UCSD-AML1 (cell line): ENCODE measurements around the gene MFAP5.
"Not testable (repeated sequence)": the region's sequence is repeated elsewhere in the genome, so short reads cannot be mapped to it uniquely, and the experiment has no call there.

ENCODE experiments used
- DNase-seq: peaks from one replicate; lab custom pipeline; 2025; ENCODE audit not compliant: unreplicated experiment; lab: John Stamatoyannopoulos, UW

MFAP5 gene

DNA sequence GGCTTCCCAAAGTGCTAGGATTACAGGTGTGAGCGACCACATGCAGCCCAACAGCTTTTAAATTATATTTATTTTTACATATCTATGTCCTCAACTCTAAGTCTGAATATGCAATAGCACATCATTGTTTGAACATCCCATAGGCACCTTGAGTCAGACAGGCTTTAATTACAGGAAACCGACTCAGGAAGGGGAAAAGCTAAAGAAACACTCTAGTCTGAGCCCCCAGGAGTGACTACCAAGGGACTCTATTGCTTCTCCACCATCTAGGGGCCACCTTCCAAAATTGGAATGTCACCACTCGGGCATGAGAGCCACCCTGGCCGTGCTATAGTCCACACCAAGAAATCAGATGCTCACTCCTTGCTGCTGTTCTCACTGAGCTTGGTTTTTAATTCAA lies 14.0 kb upstream of the MFAP5 start:
- DNase-seq, result no peak

DNA sequence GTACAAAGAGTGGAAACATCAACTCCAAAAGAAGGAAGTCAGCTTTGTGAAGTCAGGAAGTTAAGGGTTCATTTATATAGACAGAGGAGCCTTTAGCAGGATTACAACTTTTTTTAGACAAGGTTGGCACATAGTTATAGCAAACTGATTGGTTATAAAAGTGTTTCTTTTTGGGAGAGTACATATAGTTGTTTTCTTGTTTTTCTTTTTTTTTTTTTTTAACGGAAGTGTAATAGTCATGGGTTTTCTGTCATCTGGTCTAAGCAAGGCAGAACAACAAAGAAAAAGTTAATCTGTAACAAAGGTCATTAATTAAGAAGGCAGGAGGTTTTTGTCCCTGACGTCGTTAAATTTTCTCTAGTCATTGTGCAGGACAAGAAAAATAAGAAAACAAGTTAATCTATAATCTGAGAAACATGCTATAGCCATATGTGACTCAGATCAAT lies 13.0 kb upstream of the MFAP5 start:
- DNase-seq, result no peak

DNA sequence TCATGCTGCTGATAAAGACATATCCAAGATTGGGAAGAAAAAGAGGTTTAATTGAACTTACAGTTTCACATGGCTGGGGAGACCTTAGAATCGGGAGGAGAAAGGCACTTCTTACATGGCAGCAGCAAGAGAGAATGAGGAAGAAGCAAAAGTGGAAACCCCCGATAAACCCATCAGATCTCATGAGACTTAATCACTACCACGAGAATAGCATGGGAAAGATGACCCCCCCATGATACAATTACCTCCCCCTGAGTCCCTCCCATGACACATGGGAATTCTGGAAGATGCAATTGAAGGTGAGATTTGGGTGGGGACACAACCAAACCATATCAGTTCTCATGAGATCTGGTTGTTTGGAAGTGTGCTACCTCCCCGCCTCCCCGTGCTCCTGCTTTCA lies 9.8 kb upstream of the MFAP5 start:
- DNase-seq, result no peak

DNA sequence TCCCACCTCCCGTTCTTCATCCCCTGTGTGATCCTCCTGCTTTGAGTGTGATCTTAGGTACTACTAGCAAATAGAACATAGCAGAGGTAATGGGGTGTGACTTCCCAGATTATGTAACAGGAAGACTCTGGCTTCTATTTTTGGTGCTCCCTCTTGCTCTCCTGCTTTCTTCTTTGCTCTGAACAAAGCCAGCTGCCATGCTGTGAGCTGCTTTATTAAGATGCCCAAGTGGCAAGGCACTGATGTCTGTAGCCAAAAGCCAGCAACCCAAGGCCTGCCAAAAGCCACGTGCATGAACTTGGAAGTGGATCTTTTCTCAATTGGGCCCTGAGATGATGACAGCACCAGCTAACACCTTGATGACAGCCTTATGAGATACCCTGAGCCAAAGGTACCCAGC lies 5.8 kb upstream of the MFAP5 start:
- DNase-seq, result no peak

DNA sequence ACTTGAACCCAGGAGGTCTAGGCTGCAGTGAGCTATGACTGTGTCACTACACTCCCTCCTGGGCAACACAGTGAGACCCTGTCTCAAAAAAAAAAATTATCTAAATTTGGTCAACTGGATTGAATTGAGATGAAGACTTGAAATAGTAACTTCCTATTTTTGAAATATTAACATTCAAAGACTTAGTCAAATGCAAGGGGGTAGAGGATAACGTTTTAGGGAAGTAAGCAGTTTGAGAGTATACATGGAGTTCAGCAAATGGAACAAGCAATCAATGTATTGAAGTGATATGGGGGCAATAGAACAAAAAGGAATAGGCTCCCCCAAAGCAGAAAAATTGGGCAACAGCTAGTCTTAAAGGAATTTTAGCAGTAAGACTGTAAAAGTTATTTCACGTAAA lies 4.6 kb upstream of the MFAP5 start:
- no peak for DNase-seq

DNA sequence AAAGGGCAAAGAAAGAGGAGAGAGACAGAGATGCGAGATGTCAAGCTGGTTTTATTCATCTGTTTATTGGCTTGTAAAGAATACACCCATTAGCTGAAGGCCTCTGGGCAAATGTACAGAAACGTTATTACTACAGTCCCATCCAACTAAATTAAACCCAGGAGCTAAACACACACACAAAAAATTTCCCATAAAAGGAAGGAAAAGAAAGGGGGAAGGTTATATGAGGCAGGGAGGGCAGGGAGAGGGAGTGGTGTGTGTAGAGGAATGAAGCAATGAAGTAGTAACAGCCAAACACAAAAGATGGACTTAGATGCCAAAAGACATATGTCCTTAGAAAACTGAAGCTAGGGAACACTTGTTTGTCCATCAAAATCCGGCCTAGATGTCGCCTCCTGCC lies 3.1 kb upstream of the MFAP5 start:
- DNase-seq, result no peak

DNA sequence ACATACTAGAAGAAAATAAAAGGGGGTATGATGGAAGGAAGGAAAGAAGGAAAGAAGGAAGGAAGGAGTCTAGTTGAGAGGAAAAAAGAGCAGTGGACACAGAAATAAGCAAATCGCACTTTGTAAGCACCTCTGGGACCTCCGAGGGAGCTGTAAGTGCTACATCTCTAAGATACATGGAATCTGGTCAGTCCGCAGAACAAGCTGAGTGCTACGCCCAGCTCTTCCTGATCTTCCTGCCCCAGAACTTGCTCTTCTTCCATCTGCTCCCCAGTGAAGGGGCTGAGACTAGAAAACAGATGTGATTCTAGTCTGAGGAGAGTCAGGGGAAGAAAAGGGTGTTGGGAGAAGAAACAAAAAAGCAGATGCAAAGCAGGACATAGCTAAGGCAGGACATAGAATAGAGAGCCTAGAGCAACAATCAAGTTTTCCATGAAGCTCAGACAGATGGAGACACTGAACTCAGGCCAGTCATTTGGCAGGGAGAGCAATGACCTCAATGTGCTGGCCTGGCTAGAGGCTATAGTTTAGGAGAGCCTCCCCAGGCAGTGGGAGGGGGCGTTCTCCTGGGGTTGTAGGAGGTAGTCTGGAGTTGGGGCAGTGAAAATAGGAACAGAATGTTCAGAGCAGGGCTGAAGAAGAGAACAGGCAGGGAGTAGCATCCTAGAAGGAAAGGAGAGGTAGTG lies 1.7 kb upstream of the MFAP5 start:
- no peak for DNase-seq

DNA sequence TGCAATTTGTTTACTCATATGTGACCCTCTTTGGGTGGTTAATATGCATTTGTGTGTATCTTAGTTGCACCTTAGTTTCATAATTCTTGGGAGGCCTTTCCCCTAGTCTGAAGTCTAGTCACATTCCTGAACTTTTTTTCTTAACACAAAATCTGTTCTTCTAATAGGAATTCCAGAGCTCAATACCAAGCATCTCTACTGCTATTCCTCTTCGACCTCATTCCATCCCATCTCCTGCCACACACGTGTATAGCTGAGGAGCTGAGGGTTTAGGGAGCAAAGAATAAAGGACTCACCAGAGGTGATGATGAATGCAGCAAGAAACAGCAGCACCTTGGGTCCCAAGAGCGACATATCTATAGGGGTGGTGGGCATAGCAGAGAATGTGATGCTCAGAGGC lies 875 bp downstream of the MFAP5 start:
- DNase-seq, result no peak

DNA sequence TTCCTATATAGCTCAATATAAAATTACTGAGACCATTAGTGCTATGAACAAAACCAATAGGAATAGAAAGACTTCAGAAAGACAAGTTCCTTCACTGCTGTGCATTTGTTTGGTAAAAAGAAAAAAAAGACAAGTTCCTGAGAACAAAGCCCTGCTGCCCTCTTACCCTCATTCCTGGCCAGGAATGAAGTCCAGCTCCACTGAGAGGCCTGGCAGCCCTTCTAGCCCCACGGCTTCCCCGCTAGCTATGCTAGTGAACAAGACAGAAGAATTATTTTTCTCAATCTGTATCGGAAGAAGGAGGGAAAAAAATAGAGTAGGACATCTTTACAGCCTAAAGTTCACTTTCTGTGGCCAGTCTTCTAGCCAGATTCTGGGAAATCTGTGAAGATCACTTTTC lies 1.6 kb downstream of the MFAP5 start:
- no peak for DNase-seq

DNA sequence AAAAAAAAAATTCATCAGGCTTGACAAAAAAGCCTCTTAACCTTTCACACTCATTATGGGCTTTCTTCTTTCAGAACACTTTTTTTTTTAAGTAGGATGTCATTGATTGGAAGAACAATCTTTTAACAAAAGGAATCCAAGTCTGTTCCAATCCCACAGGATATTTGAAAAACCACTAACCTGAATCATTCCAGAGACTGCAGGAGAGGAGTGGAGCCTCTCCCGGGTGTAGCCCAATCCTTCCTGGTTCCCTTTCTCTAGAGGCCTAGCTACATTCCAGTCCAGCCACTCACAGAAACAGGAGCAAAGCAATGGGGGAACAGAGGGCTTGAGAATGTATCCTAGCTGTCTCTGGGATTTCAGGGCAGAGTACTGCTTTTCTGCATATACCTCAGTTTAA lies 4.3 kb downstream of the MFAP5 start:
- DNase-seq, result no peak

DNA sequence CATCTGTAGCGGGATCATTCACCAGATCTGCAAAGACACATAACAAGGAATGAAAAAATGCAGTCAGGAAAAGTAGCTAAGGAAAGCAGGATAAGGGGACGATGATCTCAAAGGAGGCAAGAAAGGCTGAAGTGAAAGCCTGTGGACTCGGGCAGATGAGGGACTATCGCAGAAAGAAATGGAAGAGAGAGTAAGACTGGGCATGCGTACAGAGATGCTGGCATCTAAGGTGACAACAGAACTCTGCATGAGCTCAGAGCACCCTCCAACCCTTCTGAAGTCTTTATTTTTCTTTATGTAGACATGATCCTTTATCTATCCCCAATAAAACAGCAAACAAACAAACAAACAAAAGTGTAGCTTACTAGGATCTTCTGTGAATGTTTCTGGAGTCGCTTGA lies 7.2 kb downstream of the MFAP5 start:
- DNase-seq, result no peak

DNA sequence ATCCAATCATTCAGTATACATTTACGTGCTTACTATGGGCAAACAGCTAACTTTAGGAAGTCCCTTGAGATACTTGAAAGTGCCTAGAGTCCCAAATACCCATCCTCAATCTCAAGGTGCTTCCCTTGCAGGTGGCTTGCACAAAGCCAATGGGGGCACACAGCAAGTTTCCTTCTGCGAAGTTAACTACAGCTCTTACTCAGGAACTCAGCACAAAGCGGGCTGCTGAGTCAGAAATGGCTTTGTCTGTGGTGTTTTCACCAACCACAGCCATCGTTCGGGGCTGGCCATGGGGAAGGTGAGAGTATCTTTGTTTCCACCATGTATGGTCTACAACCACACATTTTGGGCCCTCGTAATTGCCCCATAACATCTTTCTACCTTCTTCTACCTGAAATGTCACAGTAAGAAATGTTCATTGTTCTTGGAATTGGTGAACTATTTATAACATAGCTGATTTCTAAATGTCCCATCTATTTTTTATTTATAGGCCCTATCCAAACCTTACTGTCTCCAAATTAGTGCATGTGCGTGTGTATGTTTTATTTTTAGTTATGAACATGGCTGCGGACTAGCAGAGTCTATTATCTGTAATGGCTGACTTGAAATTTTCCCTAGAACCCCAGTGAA lies 13.9 kb downstream of the MFAP5 start:
- DNase-seq, result no peak

DNA sequence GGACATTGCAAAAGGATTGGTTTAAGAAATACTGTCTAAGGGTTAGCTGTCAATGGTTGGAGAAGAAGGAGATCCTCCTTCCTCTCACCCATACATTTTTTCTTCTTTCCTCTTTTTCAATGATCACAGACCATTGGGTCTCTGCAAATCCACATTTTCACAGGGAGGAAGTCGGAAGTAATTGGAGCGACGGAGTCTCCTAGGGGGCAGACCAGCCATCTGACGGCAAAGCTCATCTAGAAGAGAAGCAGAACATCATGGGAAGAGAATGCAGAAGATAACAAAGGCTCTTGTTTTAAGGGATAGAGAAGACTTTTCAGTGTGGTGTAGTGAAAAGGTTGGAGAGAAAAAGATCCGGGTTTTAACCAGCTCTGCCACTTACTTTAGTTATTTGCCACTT lies 14.7 kb downstream of the MFAP5 start:
- DNase-seq, result no peak

DNA sequence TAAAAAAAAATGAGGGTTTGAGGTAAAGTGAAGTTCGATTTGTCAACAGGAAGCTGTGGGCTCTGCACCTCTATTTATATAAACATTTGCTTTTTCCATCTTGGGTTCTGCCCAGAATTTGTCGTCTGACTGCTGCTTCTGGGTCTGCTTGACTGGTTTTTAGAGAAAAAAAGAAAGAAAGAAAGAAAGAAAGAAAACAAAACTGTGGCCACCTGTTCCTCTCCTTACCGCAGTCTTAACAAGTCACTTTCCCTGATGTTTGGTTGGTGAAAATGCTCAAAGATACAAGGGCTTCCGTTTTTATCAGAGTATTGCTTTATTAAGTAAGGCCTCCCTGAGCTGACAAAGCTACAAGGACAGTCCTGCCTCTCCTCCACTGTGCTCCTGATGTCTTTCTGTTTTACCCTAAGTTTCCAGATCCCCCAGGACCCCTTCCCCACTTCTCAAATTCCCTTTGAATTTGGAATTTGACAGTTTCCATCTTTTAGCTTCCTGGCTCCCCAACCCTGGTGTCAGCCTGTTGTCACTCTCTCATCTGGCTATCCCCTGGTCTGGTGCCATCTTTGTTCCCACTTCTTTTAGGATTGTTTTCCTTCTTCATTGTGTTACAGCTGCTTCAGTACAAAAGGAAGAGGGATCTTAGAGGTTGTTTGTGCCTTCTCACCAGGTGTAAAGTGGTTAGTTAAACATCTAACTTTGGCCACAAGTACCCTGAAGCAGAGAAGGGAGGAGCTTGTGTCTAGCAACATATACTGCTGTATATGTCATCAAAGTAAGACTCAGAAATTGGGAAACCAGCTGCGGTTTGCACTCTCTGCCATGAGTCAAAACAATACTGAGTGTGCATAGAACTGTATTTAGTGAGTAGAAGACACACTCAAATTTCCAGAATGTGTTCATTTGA lies 18.0 kb downstream of the MFAP5 start:
- no peak for DNase-seq

DNA sequence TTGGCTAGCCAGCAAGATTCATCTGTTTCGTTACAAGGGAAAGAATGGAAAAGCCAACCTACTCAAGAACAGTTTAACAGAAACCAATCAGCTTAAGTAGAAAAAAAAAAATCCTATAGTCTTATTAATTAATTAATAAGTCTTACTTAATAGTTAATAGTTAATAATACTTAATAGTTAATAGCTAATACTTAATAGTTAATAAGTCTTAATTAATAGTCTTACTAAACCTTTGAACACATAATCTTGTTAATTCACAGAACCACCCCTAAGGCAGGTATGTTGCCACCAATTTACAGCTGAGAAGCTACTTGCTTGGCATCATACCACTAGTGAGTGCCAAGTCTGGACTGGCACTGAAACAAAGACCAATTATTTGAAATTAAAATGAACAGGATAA lies 19.9 kb downstream of the MFAP5 start:
- no peak for DNase-seq

DNA sequence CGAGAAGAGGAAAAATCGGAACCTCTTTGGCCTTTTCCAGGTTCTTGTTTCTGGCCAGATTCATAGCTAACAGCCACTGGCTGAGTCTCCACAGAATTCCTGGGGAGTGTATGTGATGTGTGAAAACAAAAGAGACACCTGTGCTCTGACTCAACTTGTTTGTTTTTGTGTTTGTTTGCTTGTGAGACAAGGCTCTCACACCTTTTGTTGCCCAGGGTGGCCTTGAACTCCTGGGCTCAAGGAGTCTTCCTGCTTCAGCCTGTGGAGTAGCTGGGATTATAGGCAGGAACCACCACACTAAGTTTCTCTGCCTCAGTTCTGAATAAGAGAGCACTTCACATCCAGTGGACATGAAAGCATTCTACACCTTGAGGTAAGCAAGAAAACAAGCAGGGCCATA lies 22.7 kb downstream of the MFAP5 start:
- DNase-seq, result no peak

DNA sequence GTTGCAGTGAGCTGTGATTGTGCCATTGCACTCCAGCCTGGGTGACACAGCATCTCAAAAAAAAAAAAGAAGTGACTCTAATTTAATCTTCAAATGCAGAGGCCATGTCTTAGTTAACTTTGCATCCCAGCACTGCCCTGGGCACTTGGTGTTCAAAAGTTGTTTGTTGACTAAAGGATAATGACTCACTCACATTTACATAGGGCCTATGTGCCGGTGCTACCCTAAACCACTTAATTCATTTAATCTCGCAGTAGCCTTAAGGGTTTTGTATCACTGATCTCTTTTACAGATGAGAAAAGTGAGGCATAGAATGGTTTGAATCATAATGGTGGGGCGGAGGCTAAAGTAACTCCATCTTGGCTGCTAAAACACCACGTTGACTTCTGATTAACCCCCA lies 23.7 kb downstream of the MFAP5 start:
- no peak for DNase-seq

DNA sequence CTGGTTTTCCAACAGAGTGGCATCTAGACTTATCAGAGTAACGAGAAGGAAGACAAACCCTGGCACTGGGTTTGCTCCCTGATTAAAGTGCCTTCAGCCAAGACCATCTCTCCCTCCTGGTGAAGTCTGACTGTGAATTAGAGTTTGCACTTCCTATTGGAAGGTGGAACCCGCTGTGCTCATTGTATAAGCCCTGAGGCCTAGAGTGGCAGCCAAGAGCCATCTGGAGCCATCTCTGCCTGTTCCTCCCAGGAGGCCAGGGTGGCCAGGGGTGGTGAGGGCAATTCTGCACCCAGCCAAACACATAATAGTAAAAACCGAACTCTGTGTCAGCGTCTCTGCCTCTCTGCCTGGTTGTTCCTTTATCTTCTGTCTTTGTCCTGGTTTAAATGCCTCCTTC lies 25.0 kb downstream of the MFAP5 start:
- DNase-seq, result no peak

DNA sequence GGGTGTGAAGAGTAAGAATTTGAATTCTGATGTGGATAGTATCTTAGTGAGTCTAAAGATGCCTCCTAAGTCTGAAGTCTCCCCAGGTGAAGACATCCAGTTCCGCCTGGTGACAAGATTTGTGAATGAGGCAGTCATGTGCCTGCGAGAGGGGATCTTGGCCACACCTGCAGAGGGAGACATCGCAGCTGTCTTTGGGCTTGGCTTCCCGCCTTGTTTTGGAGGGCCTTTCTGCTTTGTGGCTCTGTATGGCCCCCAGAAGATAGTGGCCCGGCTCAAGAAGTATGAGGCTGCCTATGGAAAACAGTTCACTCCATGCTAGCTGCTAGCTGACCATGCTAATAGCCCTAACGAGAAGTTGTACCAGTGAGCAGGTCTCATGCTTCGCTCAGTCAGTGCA lies 25.4 kb downstream of the MFAP5 start:
- DNase-seq, result no peak

DNA sequence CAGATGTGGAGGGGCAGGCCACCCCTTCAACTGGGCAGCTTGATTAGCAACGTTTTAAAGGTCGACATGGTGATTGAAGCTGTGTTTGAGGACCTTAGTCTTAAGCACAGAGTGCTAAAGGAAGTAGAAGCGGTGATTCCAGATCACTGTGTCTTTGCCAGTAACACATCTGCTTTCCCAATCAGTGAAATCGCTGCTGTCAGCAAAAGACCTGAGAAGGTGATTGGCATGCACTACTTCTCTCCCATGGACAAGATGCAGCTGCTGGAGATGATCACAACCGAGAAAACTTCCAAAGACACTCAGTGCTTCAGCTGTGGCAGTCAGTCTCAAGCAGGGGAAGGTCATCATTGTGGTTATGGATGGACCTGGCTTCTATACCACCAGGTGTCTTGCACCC lies 26.0 kb downstream of the MFAP5 start:
- no peak for DNase-seq

DNA sequence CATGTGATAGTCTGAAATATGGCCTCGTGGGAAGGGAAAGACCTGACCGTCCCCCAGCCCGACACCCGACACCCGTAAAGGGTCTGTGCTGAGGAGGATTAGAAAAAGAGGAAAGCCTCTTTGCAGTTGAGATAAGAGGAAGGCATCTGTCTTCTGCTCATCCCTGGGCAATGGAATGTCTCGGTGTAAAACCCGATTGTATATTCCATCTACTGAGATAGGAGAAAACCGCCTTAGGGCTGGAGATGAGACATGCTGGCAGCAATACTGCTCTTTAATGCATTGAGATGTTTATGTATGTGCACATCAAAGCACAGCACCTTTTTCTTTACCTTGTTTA lies 26.6 kb downstream of the MFAP5 start:
- not testable (repeated sequence) for DNase-seq

DNA sequence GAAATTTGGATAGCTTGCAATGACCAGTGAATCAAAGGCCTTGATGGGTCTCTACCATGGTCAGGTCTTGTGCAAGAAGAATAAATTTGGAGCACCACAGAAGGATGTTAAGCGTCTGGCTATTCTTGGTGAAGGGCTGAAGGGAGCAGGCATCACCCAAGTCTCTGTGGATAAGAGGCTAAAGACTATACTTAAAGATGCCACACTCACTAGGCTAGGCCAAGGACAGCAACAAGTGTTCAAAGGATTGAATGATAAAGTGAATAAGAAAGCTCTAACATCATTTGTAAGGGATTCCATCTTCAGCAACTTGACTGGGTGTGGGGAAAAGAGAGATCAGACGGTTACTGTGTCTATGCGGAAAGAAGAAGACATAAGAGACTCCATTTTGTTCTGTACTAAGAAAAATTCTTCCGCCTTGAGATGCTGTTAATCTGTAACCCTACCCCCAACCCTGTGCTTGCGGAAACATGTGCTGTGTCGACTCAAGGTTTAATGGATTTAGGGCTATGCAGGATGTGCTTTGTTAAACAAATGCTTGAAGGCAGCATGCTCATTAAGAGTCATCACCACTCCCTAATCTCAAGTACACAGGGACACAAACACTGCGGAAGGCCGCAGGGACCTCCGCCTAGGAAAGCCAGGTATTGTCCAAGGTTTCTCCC lies 27.2 kb downstream of the MFAP5 start:
- not testable (repeated sequence) for DNase-seq
